ENCODE data around the gene ZP4.
A peak's percentile ranks its signal among the peaks of the same experiment; 100 is the strongest.

Gene ZP4

GRCh38 chr1:237890822-237891221, at the start of gene ZP4:
Gene ZP4, minus strand, starts transcription at chr1:237890922. Its CDS starts 287 bp downstream, at chr1:237890635.
- DNase-seq: no peak

DNA sequence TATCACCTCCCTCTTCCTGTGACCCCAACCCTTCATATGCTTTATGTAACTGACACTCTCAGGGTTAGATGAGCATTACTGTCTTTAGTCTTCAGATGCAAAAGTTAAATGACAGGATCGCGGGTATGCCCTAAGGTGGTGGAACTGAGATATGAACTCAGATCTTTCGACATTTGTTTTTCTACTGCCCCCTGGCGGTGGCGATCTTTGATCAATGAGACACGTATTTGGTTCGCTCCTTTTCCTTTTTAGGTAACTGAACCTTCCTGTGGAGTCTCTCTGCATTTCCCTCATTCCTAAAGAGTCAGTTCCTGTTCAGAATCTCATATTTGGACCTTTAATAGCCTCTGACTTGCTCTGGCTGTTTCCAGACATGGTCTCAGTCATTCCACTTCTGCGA, 47.8 kb upstream of the ZP4 start:
- DNase-seq: peak in 1 of 2 experiments; percentile 19

- DNase-seq: no peak
Measured at GRCh38 chr1:237938068-237938467, 47.3 kb upstream of the ZP4 start.

DNA sequence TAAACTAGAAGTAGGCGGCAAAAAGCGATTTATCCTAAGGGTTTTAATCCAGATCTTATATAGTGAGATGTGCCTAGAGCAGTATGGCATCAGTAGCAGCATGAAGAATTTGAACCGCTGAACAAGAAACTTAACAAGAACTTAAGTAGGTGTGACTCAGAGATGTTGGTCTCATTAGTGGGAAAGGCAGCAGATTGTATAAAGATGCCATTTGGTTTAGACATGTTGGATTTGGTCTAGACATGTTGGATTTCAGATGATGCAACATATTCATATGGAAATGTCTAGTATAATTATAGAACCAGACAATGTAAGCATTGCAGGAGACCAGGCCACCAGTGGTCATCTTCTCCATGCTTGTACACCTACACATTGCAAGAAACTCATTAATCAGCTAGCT, 42.1 kb upstream of the ZP4 start:
- no peak for DNase-seq

DNA sequence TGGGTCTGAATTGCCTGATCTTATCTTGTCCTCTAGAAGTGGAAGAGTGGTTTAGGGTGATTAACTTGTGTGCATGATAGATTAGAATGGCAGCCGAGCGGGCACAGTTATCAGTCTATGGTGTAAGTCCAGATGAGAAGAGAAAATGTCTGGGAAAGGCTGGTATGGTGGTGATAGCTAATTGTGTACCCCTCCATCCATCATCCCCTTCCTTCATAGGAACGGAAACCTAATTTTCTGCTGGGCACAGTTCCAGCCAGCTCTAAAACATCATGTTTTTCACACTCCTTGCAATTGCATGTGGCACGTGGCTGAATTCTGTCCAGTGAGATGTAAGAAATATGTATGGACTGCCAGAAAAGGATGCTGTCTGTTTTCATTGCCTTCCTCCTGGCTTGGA, 40.9 kb upstream of the ZP4 start:
- no peak for DNase-seq

GRCh38 chr1:237927198-237927597, 36.5 kb upstream of the ZP4 start:
- no peak for DNase-seq

DNA sequence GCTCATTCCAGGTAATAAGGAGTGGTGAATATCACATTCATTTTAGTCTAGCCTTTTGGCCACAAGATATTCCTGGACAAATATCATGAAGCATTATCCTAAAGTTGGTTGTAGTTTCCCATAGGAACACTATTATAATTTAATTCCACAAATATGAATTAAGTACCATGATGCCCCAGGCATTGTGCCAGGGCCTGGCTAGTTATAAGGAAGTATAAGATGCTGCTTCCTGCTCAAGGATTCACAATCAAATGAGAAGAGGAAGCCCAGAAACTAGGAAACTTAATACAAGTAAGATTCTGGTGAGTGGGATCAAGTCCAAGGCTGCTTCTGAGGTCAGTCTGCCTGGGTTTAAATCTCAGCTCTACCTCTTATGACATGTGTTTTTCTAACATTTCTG, 30.6 kb upstream of the ZP4 start:
- DNase-seq: no peak

DNA sequence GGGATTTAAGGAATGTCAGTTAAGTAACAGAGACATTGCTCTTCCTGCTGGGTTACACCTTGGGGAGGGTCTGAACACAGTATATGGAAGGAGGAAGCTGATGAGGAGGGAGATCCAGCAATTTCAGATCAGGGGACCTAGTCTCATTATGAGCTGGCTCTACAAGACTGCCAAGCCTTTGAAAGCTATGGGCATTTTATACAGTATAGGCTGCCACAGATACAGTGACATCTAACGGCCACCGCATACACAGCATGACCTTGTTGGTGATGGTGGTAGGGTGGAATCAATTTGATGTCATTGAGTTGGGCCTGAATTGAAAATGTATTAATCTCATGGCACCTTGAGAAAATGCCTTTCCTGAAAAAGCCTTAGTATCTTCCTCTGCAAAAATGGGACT, 22.6 kb upstream of the ZP4 start:
- DNase-seq: no peak

DNA sequence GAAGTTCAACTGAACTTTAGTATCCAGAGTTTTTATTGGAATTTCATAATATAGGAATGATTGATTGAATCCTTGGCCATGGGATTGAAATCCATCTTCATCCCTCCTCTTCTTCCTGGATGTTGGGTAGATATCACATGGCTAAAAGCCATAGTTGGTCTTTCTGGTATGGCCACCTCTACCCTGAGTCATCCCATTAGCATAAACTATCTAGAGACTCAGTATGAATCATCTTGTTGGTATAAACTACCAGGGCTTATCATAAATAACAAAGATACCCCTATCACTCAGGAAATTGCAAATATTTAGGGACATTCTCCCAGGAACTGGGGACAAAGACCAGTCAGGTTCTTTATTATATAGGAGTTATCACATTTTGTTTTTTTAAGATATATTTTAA, 21.2 kb upstream of the ZP4 start:
- no peak for DNase-seq

- DNase-seq: no peak
Measured at GRCh38 chr1:237910834-237911233, 20.1 kb upstream of the ZP4 start.

DNA sequence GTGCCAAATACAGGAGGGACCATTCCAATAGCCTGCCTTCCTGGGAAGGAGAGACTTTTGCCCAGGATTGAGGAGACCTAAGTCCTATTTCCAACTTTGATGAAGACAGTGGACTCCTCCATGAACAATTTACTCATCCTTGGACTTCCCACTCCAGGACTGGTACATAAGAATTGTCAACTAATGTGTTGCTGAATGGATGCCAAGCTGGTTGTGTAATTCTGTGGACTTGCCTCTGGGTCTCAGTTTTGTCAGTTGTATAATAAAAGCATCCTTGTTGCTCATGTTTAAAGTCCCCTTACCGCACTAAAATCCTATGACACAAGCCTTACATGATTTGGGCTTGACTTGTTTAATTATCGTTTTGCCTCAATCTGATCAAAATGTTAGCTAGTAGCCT, 13.2 kb upstream of the ZP4 start:
- no peak for DNase-seq

- DNase-seq: no peak
Measured at GRCh38 chr1:237902960-237903743, 12.4 kb upstream of the ZP4 start.

- no peak for DNase-seq
Measured at GRCh38 chr1:237901299-237901934, 10.7 kb upstream of the ZP4 start.

- DNase-seq: no peak
Measured at GRCh38 chr1:237895630-237896029, 4.9 kb upstream of the ZP4 start.

DNA sequence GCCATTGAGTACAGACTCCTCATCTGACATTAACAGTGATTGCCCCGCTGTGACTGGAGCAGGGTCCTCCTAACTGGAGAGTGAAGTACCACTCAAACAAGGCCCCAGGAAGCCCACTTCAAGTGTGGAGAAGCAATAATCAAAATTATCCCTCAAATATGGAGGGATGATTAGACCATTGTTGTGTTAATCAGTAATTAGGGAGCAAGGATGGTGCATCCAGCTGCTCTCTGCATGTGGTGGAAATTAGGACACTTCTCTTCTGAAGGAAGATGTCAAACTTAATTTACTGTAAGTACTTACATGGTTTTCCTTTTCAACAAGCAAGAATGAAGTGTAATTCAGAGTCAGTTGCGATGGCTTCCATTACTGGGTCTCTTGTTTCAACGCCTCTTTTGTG, 3.4 kb upstream of the ZP4 start:
- DNase-seq: no peak

DNA sequence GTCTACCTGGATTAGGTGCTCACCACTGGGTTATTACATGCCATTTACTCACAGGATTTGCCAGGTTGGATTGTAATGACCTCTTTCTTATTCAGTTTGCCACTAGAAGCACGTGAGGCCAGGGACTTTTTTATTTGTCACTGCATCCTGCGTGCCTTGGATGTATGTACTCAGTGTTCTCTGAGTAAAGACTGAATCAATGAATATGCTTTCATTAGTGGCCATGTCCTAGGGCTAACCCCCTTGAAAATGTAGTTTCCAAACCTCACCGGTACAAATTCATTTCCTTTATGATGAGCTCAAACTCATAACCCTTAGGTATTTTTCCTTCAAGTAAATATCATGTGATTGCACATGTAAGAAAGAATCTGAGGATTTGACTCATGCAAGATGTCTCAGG, 1.3 kb upstream of the ZP4 start:
- no peak for DNase-seq

DNA sequence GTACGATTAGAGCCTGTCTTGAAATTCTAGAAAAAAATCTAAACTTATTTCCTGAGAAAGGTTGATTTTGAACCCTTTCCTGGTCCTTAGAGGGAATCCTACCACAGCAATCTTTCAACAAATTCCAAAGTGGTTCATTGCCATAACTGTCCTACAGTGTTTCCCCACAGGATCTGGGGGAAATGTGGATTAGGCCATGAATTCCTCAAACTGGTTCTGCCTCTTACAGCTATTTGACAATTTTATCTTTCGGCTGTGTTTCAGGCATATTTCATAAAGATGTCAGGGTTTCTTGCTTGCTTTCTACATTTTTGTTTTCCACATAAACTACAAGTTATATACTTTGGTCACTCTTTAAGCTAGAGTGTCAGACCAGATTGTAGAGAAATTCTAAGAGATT, 544 bp upstream of the ZP4 start:
- DNase-seq: no peak

GRCh38 chr1:237890416-237890815, 306 bp downstream of the ZP4 start:
- no peak for DNase-seq

- DNase-seq: no peak
Measured at GRCh38 chr1:237888143-237888542, 2.6 kb downstream of the ZP4 start.

DNA sequence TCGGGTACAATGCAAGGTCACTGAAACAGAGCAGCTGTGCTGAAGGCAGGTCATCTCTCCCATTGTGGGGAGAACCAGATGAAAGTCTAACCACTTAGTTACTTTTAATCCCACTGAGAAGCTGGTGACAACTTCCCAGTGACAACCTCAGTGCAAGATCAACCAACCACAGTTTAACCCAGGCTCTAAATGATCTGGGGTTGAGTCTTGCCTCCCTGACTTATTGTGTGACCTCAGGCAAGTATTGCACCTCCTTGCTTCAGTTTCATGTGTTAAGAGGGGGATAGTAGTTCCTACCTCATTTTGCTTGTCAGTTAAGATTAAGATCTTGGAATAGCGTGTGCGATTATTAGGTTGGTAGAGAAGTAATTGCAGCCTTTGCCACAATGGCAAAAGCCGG, 3.2 kb downstream of the ZP4 start:
- DNase-seq: no peak

DNA sequence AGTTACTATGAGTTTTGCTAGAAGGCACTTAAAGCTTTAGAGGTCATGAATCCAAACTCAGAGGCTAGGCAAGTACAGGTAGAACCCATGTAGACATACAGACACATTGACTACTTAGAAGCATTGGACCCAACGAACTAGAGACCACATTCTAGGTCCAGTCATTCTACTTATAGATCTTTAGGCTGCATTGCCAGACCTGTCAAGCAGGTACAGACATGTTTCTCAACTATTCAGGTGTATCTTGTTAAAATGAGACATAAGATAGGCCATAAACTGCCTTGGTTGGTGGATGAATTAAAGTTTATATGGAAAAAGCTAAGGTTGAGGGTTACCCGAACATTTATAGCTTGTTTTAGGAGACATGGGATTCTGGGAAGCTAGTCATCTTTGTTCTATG, 6.5 kb downstream of the ZP4 start:
- no peak for DNase-seq

GRCh38 chr1:237879195-237879594, 11.5 kb downstream of the ZP4 start:
- no peak for DNase-seq

GRCh38 chr1:237878406-237878805, 12.3 kb downstream of the ZP4 start:
- no peak for DNase-seq

- DNase-seq: no peak
Measured at GRCh38 chr1:237877631-237878030, 13.1 kb downstream of the ZP4 start.

- DNase-seq: no peak
Measured at GRCh38 chr1:237875291-237875690, 15.4 kb downstream of the ZP4 start.
